Peyer's patch (tissue), 4 donors: Measurements from ENCODE around the gene ITSN1.

Experiments used
- CTCF ChIP-seq, 6 experiments: fragments of 450-650 bp in 4 of 6; fragments of 200-600 bp in 2 of 6; sonication (generic) in 1 of 6; IDR thresholded peaks; one replicate each; pipeline ENCODE4 v1.5.1; 2017 to 2019; ENCODE audit warnings: antibody characterized with exemption in 6 of 6, mild to moderate bottlenecking in 3 of 6, moderate library complexity in 1 of 6
- POLR2A ChIP-seq, 2 donors: fragments of 450-650 bp; IDR thresholded peaks; one replicate each; pipeline ENCODE4 v1.5.1; 2017; ENCODE audit warnings: antibody characterized with exemption in 2 of 2, mild to moderate bottlenecking in 2 of 2, moderate library complexity in 2 of 2

GRCh38 chr21:33755354-33755753 is 113.1 kb downstream of the ITSN1 start:
- TF ChIP-seq CTCF (IDR thresholded peaks at IDR 0.05), result no peak
- no peak for TF ChIP-seq POLR2A (IDR thresholded peaks at IDR 0.05)
